ENCODE measurements around the gene EFCAB8.

- no peak for TF ChIP-seq POLR2A (IDR thresholded peaks at IDR 0.05; ENCODE audit: extremely low read depth, insufficient read length)
- TF ChIP-seq, protein P1, sequence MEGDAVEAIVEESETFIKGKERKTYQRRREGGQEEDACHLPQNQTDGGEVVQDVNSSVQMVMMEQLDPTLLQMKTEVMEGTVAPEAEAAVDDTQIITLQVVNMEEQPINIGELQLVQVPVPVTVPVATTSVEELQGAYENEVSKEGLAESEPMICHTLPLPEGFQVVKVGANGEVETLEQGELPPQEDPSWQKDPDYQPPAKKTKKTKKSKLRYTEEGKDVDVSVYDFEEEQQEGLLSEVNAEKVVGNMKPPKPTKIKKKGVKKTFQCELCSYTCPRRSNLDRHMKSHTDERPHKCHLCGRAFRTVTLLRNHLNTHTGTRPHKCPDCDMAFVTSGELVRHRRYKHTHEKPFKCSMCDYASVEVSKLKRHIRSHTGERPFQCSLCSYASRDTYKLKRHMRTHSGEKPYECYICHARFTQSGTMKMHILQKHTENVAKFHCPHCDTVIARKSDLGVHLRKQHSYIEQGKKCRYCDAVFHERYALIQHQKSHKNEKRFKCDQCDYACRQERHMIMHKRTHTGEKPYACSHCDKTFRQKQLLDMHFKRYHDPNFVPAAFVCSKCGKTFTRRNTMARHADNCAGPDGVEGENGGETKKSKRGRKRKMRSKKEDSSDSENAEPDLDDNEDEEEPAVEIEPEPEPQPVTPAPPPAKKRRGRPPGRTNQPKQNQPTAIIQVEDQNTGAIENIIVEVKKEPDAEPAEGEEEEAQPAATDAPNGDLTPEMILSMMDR (IDR thresholded peaks at IDR 0.05; ENCODE audit: low read depth, low read length), result no peak
Measured at GRCh38 chr20:32976746-32977145, 118.0 kb downstream of the EFCAB8 start.

Measured in NB4 (cell line).